WERI-Rb-1 (cell line): Measurements from ENCODE around the gene SH3PXD2B.
"Not testable (repeated sequence)": the region's sequence is repeated elsewhere in the genome, so short reads cannot be mapped to it uniquely, and the experiment has no call there.

Source experiments
- DNase-seq: peaks from one replicate; pipeline ENCODE4 v3.0.0-alpha.2; 2020
- H3K27ac ChIP-seq: fragments of 250-450 bp; sonication (Bioruptor Pico); 2 replicates; pipeline ENCODE4 v1.5.1; 2020; ENCODE audit warnings: mild to moderate bottlenecking, moderate library complexity
- H3K27me3 ChIP-seq: fragments of 250-450 bp; sonication (Bioruptor Pico); 2 replicates; pipeline ENCODE4 v1.5.1; 2021; ENCODE audit warnings: mild to moderate bottlenecking, low read depth, moderate library complexity; ENCODE audit not compliant: insufficient read depth, severe bottlenecking
- H3K36me3 ChIP-seq: fragments of 250-450 bp; sonication (Bioruptor Pico); 2 replicates; pipeline ENCODE4 v1.5.1; 2020; ENCODE audit warnings: mild to moderate bottlenecking, moderate library complexity
- H3K4me3 ChIP-seq: 2 replicates; pipeline ENCODE4 v1.5.1; 2011; ENCODE audit warnings: low read depth, mild to moderate bottlenecking, control low read depth, low read length
- H3K9me3 ChIP-seq: fragments of 250-450 bp; sonication (Bioruptor Pico); 2 replicates; pipeline ENCODE4 v1.5.1; 2021; ENCODE audit warnings: mild to moderate bottlenecking, moderate library complexity; ENCODE audit not compliant: severe bottlenecking
- CTCF ChIP-seq: IDR thresholded peaks from 2 replicates; pipeline ENCODE4 v1.5.1; 2011; ENCODE audit warnings: low read depth, mild to moderate bottlenecking, control low read depth, inconsistent platforms, low read length

SH3PXD2B gene

GRCh38 chr5:172288465-172288864, 165.9 kb downstream of the SH3PXD2B start:
- Histone ChIP-seq H3K36me3 (no peaks in the 10 kb centered on the region), H3K4me3 (no peak overlapping the region), H3K27ac (no peak overlapping the region), H3K27me3 (no peaks in the 10 kb centered on the region), H3K9me3 (no peaks in the 10 kb centered on the region)
- no peak for TF ChIP-seq CTCF
- DNase-seq = no peak

GRCh38 chr5:172287140-172287539, 167.2 kb downstream of the SH3PXD2B start:
- not testable (repeated sequence) for H3K27me3 ChIP-seq, H3K27ac ChIP-seq, H3K4me3 ChIP-seq, DNase-seq, H3K9me3 ChIP-seq, H3K36me3 ChIP-seq

- no peak for TF ChIP-seq CTCF
- H3K9me3 ChIP-seq = no peaks in the 10 kb centered on the region
- H3K27me3 ChIP-seq = no peaks in the 10 kb centered on the region
- no peak overlapping the region for H3K4me3 ChIP-seq
- DNase-seq = no peak
- H3K27ac ChIP-seq = no peak overlapping the region
- H3K36me3 ChIP-seq = peaks cover 5% of the 10 kb centered on the region
Observed at GRCh38 chr5:172285226-172286143, 168.8 kb downstream of the SH3PXD2B start.

GRCh38 chr5:172284611-172284980, 169.7 kb downstream of the SH3PXD2B start:
- Histone ChIP-seq H3K4me3 (peak overlapping the region; percentile 85), H3K36me3 (peaks cover 7% of the 10 kb centered on the region), H3K27me3 (no peaks in the 10 kb centered on the region), H3K9me3 (no peaks in the 10 kb centered on the region), H3K27ac (peak overlapping the region; percentile 87)
- no peak for TF ChIP-seq CTCF
- no peak for DNase-seq

GRCh38 chr5:172283862-172284610, 170.3 kb downstream of the SH3PXD2B start:
- DNase-seq = peak; percentile 88
- no peaks in the 10 kb centered on the region for H3K9me3 ChIP-seq
- no peak for TF ChIP-seq CTCF
- peak overlapping the region; percentile 99 for H3K27ac ChIP-seq
- peak overlapping the region; percentile 96 for H3K4me3 ChIP-seq
- H3K36me3 ChIP-seq = peaks cover 11% of the 10 kb centered on the region
- no peaks in the 10 kb centered on the region for H3K27me3 ChIP-seq
